ENCODE data around the gene TCP10L.
"Not testable (repeated sequence)": the region's sequence is repeated elsewhere in the genome, so short reads cannot be mapped to it uniquely, and the experiment has no call there.

The TCP10L gene

DNA sequence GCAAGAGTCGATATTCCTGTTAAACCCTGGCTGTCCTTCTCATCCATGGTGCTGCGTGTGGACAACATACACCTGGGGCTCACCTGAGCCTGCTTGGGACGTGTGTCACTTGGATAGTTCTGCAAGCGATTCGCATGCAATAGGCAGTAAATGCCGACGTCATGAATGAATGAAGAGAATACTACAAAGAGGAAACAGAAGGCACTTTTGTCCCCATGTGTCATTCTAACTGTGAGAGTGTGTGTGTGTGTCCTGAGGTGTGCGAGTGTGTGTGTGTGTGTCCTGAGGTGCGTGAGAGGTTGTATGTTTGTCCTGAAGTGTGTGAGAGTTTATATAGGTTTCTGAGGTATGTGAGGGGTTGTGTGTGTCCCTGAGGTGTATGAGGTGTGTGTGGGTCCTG, 647 bp upstream of the TCP10L start:
- DNase-seq (ENCODE audit: low read depth in 2 of 2): no peak

DNA sequence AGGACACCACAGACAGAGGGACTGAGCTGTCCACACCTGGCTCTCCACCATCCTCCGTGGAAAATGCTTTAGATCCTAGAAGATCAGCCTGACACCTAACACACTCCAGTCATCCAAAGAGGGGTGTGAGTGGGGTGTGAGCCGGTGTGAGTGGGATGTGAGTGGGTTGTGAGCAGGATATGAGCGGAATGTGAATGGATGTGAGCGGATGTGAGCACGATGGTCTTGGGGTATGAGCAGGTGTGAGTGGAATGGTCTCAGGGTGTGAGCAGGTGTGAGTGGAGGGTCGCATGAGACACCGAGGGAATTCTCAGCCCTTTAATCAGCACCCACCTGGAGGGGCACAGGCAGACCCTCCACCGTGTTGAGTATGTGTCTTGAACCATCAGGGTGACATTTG, 851 bp downstream of the TCP10L start:
- DNase-seq (ENCODE audit: low read depth in 2 of 2): no peak

DNA sequence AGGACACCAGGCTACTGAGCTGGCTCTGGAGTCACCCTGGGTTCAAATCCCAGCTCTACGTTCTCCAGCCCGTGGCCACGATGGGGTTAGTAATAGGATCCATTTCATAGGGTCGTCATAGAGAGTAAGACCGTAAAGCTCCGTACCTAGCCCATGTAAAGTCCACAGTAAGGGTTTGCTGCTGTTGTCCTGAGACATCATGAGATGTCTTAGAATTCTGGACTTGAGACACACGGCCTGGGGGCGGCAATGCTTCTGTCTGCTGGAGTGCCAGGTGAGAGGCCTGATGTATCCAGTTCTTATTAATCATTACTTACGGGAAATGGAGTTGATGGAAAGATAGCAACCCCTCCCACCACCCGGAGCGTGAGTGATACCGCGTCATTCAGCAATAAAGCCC, 3.6 kb downstream of the TCP10L start:
- DNase-seq (ENCODE audit: low read depth in 2 of 2): no peak

DNA sequence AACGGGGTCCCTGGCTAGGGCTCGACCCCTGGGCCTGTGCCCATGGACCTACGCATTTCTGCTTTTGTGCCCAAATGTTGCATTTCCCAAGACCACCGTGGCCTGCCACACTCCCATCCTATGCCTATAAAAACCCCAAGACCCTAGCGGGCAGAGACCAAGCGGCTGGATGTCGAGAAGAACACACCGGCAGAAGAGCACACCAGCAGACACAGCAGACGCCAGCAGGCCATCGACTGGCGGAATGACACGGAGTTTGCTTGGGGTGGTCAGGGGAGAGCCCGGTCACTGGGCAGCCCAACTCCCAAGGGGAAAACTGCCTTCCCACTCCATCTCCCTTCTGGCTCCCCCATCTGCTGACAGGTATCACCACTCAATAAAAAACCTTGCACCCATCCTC, 4.4 kb downstream of the TCP10L start:
- no peak for DNase-seq (ENCODE audit: low read depth in 2 of 2)

DNA sequence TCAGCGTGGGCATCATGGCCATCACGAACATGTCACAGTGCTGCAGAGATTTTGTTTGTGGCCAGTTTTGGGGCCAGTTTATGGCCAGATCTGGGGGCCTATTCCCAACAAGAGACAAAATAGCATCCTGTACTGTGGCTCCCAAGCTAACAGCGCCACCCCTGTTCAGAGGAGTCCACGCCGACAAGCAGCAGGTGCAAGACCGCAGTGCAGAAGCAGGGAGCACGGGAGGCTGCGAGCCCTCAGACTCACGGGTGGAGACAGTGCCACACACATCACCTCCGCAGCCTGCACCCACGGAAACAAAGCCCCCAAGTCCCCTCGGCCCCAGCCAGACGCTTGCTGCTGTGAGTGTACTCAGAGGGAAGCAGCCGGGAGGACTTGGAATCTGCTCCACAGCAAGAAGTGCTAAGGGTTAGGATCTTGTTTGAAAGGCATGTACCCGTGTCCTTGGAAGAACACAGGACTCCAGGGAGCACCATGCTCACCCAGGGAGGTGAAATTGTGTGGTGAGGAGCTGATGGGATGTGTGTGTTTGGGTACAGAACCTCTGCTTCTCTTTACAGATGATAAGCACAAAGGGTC, 7.1 kb downstream of the TCP10L start:
- no peak for DNase-seq (ENCODE audit: low read depth in 2 of 2)

DNA sequence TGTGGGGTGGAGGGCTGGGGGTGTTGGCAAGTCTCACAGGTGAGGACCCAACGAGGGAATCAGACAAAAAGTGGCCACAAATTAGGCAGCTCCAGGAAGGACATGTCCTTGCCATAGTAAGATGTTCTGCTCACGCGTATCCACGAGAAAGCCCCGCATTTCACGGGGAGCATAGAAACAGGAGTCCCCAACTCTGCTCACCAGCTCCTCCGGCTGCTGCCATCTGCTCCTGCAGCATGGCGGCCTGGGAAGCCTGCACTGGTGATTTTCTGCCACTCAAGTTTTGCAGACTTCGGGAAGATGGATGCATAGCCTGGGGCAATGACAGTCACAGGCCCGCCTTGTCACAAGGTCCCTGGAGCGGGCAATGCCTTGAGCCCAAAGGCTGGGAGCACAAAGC, 9.3 kb downstream of the TCP10L start:
- DNase-seq (ENCODE audit: low read depth in 2 of 2): no peak

DNA sequence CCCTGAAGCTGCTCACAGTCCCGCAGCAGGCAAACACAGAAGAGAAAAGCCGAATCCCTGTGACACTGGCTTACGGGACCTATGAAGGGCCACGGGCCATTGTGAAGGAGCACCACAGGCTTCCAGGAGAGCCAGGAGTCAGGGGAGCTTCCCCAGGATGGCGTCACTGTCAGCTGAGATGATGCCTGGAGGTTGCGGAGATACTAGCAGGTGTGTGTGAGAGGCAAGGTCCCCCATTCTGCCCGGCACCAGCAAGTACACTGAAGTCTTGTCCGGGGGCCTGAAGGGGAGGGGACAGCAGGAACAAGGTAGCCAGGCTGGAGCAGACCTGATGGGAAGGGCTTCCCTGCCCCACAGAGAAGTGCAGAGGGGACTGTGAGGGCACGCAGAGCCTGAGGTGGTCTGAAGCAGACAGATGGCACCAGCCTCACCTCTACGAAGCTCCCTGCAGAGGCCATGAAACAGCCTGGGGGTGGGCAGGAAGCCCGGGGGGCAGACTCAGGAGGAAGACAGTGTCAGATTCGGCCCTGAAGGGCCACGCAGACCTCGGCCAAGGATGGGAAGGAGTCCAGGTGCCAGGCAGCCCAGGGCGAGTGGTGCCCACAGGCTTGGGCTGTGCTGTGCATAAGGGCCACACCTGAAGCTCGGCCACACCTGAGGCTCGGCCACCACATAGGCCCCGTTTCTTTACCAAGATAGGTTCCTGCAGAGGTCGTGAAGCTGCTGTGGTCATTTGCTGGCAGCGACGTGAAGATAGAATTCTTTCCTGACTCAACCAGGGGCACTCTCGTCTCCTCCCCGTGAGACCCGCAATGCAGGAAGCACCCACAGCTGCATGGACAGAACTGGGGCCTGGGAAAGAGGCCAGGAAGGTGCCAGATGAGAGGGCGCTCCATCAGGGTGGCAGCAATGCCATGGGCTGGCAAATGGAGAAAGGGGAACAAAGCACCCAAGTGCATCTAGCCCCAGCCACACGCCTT, 10.1 kb downstream of the TCP10L start:
- DNase-seq (ENCODE audit: low read depth in 2 of 2): no peak

DNA sequence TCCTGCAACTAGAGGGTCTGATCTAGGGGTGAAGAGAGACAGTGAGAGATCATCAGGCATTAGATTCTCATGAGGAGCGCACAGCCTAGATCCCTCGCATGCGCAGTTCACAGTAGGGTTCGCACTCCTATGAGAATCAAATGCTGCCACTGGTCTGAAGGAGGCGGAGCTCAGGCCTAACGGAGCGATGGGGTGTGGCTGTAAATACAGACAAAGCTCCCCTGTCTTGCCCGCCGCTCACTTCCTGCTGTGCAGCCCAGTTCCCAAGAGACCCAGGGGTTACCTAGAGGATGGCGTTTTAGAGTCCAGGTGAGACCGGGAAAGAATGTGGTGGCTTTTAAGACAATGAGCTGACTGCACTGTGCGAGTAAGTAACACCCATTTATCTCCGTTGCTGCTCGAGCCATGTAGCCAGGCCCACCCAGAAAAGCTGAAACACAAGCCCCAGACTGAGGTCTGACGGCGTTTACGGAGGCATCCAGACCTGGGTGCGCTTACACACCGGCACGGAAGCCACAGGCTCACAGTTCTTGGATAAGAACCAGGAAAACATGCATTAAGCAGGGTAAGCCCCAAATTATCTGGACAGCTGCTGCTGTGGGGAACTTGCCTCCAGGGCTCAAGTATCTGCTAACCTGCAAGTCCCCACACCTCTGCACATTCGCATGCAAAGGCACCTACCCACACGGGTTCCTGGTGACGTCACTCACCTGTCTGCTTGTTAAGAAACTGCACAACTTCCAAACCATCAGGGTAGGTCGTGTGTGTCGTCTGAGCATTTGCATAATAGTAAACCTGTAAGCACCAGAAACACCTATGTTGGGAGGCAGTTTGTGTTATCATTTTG, 12.5 kb downstream of the TCP10L start:
- DNase-seq (ENCODE audit: low read depth in 2 of 2): no peak

DNA sequence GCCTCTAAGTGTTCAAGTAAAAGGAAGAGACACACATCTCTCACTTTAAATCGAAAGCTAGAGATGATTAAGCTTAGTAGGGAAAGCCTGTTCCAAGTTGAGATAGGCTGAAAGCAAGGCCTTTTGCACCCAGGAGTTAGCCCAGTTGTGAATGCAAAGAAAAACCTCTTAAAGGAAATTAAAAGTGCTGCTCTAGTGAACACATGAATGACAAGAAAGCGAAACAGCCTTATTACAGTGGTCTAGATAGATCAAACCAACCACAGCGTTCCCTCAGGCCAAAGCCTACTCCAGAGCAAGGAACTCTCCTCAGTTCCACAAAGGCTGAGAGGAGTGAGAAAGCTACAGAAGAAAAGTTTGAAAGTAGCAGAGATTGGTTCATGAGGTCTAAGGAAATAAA, 14.9 kb downstream of the TCP10L start:
- DNase-seq (ENCODE audit: low read depth in 2 of 2): no peak

DNA sequence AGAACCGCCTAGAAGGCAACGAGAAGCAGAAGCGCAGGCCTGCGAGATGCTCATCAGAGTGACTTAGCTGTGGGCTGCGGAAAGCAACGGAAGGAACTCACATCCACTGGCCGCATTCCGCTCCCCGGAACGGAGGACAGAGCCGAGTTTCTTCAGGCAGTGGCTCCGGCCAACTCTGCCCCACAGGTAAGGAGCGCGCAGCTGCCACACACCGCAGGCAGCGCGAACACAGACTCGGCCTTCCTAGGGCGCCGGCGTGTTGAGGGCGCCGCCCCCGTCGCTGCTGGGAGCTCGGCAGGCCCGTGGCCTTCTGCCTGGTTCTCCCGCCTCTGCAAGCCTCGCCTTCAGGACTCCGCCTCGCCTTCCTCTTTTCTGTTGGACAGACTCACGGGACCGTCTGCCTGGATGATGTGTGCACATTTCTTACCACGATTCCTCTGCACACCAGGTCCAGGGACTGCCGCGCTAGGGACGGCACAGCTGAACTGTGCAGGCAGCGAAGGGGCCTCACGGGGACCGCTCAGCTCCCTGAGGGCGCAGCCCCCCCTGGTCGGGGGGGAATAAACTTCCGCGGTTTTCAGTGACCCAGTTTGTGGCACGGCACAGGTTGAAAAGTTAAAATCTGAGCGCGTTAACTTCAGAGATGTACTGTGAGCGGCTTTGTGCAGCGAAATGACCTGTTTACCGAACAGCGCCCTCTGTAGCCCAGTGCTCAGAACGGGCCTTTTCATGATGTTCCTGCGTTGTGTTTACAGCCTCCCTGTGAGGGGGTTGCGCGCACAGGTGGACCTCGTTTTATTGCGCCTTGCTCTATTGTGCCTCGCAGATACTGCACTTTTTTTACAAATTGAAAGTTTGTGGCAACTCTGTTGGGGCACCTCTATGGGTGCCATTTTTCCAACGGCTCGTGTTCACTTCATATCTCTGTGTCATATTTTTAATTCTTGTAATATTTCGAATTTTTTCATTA, 15.8 kb downstream of the TCP10L start:
- peak; percentile 64 to 66 for DNase-seq (ENCODE audit: low read depth in 2 of 2)

DNA sequence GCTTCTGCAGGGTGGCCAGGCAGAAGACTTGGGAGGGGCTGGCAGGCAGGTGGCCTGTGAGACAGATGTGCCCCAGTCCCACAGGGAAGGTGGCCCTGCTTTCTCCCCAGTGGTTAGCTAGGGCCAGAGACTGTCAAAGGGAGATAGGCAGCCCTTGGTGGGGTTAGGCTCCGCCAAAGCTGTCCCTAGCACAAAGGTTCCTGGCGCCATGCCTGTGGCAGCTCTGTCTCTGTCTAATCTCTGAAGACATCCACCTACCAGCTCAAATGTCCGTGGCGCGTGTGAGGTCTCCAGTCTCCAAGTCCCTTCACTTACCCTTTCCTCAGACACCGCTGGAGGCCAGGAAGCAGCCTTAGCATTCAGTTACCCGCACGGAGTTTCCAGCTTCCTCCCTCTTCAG, 17.7 kb downstream of the TCP10L start:
- no peak for DNase-seq (ENCODE audit: low read depth in 2 of 2)

DNA sequence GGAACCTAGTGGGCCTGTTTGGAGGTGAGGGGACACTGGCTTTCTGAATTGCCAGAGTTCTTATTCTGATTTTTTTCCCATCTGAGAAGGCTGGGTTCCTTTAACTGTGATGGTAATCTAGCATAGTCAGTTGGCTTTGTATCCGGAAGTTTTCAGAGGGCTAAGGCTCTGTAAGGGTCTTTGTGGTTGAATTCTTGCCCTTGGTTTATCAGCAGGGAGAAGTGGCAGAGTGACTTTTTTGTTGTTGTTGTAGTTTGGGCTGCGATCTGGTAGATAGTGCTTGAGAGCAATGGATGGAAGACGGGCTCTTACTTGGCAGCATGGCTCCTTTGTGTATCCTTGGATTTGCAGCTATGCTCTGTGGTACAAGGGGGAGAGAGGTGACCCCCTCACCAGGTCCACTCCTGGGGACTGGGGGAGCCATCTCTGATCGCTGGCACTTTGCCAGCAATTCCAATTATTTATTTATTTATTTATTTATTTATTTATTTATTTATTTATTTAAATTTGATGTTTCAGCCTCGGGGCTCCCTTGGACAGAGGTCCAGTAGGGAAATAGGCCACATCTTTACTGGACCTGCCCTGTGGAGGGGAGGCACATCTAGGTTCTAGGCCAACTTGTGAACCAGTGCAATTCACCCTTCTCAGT, 18.5 kb downstream of the TCP10L start:
- no peak for DNase-seq (ENCODE audit: low read depth in 2 of 2)

DNA sequence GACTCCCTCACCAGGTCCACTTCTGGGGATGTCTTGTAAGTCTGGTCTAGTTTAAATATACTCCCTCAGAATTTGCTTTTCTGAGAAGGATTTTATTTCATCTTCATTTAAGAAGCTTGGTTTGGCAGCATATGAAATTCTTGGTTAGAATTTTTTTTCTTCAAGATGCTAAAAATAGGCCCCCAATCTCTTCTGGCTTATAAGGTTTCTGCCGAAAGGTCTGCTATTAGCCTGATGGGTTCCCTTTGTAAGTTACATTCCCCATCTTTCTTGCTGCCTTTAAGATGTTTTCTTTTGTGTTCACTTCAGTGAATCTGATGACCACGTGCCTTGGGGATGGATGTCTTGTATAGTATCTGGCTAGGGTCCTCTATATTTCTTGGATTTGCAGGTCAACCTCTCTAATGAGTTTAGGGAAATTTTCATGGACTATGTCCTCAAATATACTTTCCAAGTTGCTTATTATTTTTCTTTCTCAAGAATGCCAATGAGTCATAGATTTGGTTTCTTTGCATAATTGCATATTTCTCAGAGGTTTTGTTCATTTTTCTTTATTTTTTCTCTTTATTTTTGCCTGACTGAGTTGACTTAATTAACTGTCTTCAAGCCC, 19.4 kb downstream of the TCP10L start:
- DNase-seq (ENCODE audit: low read depth in 2 of 2): no peak

DNA sequence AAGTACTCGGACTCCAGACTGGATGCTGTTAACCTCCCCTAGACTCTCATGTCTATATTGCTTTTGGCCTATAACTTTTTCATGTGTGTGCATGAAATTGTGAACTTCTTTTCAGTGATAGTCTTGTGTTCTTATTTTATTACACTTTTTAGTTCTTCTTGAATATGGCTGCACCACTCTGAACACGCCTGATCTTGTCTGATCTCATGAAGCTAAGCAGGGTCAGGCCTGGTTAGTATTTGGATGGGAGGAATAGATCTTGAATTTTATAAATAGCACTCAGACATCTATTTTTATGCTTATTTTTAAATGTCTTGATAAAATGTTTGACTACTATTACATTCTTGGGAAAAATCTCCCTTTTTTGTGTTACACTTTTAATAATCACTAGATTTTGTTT, 22.4 kb downstream of the TCP10L start:
- no peak for DNase-seq (ENCODE audit: low read depth in 2 of 2)

DNA sequence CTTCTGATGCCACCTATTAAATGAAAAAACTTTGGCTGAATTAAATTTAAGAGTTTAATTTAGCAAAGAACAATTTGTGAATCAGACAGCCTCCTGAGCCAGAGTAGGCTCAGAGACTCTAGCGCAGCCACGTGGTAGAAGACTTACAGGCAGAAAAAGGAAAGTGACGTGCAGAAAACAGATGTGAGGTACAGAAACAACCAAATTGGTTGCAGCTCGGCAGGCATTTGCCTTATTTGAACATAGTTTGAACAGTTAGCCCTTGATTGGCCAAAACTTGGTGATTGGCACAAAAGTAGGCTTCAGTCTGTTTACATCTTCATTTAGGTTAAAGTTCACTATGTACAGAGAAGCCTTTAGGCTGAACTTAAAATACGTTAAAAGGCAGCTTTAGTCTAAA, 22.9 kb downstream of the TCP10L start:
- DNase-seq (ENCODE audit: low read depth in 2 of 2): no peak

DNA sequence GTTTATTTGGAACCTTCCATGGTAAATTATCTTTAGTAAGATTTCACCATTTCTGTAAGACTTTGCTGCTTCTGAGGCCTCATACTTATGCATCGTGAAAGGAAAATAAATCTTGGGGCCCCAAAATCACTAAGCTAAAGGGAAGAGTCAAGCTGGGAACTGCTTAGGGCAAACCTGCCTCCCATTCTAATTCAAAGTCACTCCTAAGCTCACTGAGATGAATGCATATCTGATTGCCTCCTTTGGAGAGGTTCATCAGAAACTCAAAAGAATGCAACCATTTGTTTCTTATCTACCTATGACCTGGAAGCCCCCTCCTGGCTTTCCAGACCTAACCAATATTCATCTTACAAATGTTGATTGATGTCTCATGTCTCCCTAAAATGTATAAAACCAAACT, 23.8 kb downstream of the TCP10L start:
- not testable (repeated sequence) for DNase-seq (ENCODE audit: low read depth in 2 of 2)

DNA sequence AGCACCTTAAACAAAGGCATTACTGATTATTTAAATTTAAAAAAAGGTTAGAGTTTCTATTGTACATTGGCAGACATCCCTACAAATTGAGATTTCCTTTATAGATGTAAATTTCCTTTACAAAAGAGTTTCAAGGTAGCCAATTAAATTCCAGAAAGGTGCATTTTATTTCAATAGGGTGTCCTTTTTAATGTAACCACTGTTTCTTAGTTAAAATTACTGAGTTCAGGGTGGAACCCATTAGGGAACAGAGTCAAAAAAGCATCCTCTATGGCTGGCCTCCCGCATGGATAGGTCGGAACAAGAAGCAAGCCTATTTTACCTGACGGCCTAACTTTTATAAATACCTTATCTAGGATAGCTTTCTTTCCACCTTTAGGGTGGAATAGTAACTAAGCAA, 24.4 kb downstream of the TCP10L start:
- DNase-seq (ENCODE audit: low read depth in 2 of 2): no peak

DNA sequence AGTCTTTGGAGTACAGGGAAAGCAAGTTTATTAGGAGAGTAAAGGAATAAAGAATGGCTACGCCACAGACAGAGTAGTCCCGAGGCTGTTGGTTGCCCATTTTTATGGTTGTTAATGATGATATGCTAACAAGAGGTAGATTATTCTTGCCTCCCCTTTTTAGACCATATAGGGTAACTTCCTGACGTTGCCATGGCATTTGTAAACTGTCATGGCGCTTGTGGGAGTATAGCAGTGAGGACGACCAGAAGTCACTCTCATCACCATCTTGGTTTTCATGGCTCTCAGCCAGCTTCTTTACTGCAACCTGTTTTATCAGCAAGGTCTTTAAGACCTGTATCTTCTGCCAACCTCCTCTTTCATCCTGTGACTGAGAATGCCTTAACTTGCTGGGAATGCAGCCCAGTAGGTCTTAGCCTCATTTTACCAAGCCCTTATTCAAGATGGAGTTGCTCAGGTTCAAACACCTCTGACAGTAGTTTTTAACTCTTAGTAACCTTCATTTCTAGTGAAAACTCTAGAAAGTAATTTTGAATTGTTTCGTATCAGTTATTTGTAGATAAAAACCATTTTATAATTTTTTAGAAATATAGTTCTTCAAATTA, 26.2 kb downstream of the TCP10L start:
- no peak for DNase-seq (ENCODE audit: low read depth in 2 of 2)

DNA sequence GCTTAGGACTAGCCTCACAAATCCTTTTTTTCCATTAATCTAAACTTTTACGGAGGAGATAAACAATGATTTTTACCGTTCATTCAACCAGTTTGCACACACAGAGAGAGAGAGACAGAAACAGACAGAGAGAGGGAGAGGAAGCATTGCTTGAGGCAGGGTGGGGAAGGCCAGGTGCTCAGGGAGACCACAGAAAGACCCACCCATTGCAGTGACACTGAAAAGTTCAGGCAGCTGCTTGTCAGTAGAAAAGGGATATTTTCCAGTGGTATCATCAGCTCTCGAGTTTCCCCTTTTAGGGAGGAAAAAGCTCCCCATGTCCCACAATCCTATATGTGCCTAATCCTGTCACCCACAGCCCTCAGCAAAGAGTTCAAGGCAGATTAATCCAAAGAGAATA, 27.2 kb downstream of the TCP10L start:
- no peak for DNase-seq (ENCODE audit: low read depth in 2 of 2)
